ENCODE measurements around the gene CFAP70. TPM values are rescaled to one million over a fixed set of nuclear protein-coding genes. Genes with fewer than 3 reads are reported as not detected.
A peak's percentile ranks its signal among the peaks of the same experiment; 100 is the strongest.

Gene CFAP70
- total RNA-seq, 4 donors from 2014 or later = 1.1 to 1.8 (median 1.2) TPM

GRCh38 chr10:73366381-73367298 is 8.0 kb upstream of the CFAP70 start:
- Histone ChIP-seq H3K27me3 (no peaks in the 10 kb centered on the region), H3K9me3 (no peaks in the 10 kb centered on the region), H3K36me3 (peaks cover 0 to 81% of the 10 kb centered on the region in 2 donors), H3K27ac (no peak overlapping the region), H3K4me1 (no peaks in the 10 kb centered on the region), H3K4me3 (no peak overlapping the region)
- no peak for ATAC-seq
- no peak for TF ChIP-seq POLR2A (IDR thresholded peaks at IDR 0.05)
- TF ChIP-seq CTCF (IDR thresholded peaks at IDR 0.05) = no peak
- no peak for TF ChIP-seq POLR2AphosphoS5 (IDR thresholded peaks at IDR 0.05)
- no peak for TF ChIP-seq EP300 (IDR thresholded peaks at IDR 0.05)
- 80 to 94% methylated on average over 5 to 6 of the region's 6 CpGs for WGBS, 2 donors (ENCODE audit: low coverage in 1 of 2)

- Histone ChIP-seq H3K36me3 (peaks cover 0 to 64% of the 10 kb centered on the region in 2 donors), H3K9me3 (no peaks in the 10 kb centered on the region), H3K27ac (no peak overlapping the region), H3K4me1 (no peaks in the 10 kb centered on the region), H3K4me3 (no peak overlapping the region), H3K27me3 (no peaks in the 10 kb centered on the region)
- no peak for ATAC-seq
- TF ChIP-seq POLR2A (IDR thresholded peaks at IDR 0.05) = no peak
- no peak for TF ChIP-seq EP300 (IDR thresholded peaks at IDR 0.05)
- TF ChIP-seq POLR2AphosphoS5 (IDR thresholded peaks at IDR 0.05) = no peak
- no peak for TF ChIP-seq CTCF (IDR thresholded peaks at IDR 0.05)
- 95 to 97% methylated on average over 3 of the region's 3 CpGs for WGBS, 2 donors (ENCODE audit: low coverage in 1 of 2)
Measured at GRCh38 chr10:73364964-73365363, 6.3 kb upstream of the CFAP70 start.

- Histone ChIP-seq H3K36me3 (peaks cover 0 to 12% of the 10 kb centered on the region in 2 donors), H3K27me3 (no peaks in the 10 kb centered on the region), H3K9me3 (no peaks in the 10 kb centered on the region), H3K27ac (no peak overlapping the region), H3K4me1 (peaks cover 0 to 15% (median 0%) of the 10 kb centered on the region in 3 donors), H3K4me3 (no peak overlapping the region)
- TF ChIP-seq POLR2AphosphoS5 (IDR thresholded peaks at IDR 0.05) (no peak), EP300 (IDR thresholded peaks at IDR 0.05) (no peak), POLR2A (IDR thresholded peaks at IDR 0.05) (no peak)
- 71 to 72% methylated on average over 5 to 8 of the region's 8 CpGs for WGBS, 2 donors (ENCODE audit: low coverage in 1 of 2)
- no peak for ATAC-seq
Measured at GRCh38 chr10:73359492-73359891, 828 bp upstream of the CFAP70 start.

DNA sequence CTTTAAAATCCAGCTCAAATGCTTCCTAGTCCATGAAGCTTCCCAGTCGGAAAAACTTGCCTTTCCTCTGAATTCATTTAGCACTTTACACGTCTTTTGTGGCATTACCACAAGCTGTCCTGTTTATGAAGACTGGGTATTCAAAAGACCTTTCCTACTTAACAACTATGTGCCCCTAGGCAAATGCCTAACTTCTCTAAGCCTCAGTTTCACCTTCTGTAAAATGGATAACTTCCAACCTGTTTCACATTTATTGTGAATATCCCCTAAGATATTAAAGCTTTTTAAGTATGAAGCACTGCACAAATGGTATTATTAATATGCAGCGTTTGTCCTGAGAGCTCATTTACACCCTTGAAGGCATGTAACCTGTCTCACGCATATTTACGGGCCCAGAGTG is 843 bp downstream of the CFAP70 start:
- no peaks in the 10 kb centered on the region for H3K36me3 ChIP-seq
- H3K4me1 ChIP-seq = peaks cover 0 to 15% (median 0%) of the 10 kb centered on the region in 3 donors
- no peaks in the 10 kb centered on the region for H3K9me3 ChIP-seq
- WGBS, 2 donors (ENCODE audit: low coverage in 1 of 2) = 29% methylated on average over 5 of the region's 5 CpGs
- H3K27ac ChIP-seq = peak overlapping the region in 2 of 4 donors; percentile 69 to 75
- TF ChIP-seq EP300 (IDR thresholded peaks at IDR 0.05) (no peak), POLR2AphosphoS5 (IDR thresholded peaks at IDR 0.05) (no peak), CTCF (IDR thresholded peaks at IDR 0.05) (no peak), POLR2A (IDR thresholded peaks at IDR 0.05) (no peak)
- H3K27me3 ChIP-seq = no peaks in the 10 kb centered on the region
- ATAC-seq = no peak
- peak overlapping the region; percentile 69 to 71 for H3K4me3 ChIP-seq

DNA sequence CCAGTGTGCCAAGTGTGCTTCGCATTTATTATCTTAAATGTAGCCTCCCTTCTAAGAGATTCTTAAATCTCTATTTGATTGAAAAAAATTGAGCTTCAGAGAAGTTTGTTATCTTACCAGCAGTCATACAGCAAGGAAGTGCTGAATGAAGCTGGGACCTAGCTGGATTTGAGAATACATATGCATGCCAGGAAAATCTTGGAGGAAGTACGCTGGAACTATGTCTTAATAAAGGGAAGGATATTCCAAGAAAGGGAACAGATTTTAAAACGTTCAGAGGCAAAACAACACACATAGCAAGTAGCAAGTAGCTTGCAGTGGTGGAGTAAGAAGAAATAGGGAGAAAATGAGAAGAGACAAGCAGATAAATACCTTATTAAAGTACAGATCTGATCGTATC is 1.5 kb downstream of the CFAP70 start:
- ATAC-seq = no peak
- no peaks in the 10 kb centered on the region for H3K27me3 ChIP-seq
- WGBS, 2 donors (ENCODE audit: low coverage in 1 of 2) = 34 to 45% methylated on average over 4 of the region's 4 CpGs
- TF ChIP-seq EP300 (IDR thresholded peaks at IDR 0.05) (no peak), POLR2AphosphoS5 (IDR thresholded peaks at IDR 0.05) (no peak), POLR2A (IDR thresholded peaks at IDR 0.05) (no peak), CTCF (IDR thresholded peaks at IDR 0.05) (no peak)
- H3K9me3 ChIP-seq = no peaks in the 10 kb centered on the region
- H3K4me1 ChIP-seq = peaks cover 0 to 15% (median 0%) of the 10 kb centered on the region in 3 donors
- no peaks in the 10 kb centered on the region for H3K36me3 ChIP-seq
- H3K4me3 ChIP-seq = no peak overlapping the region
- H3K27ac ChIP-seq = no peak overlapping the region

Data from gastroesophageal sphincter (tissue), 4 donors.